Body of pancreas (tissue), 4 donors: ENCODE data around the gene CCSER2.
"Not testable (repeated sequence)": the region's sequence is repeated elsewhere in the genome, so short reads cannot be mapped to it uniquely, and the experiment has no call there.

Experiments used
- POLR2A ChIP-seq, 3 donors: fragments of 450-650 bp; IDR thresholded peaks; one replicate each; pipeline ENCODE4 v1.6.1; 2016; ENCODE audit warnings: antibody characterized with exemption in 3 of 3, mild to moderate bottlenecking in 2 of 3
- TF ChIP-seq, protein P1 (sequence below), 7 experiments: fragments of 450-650 bp in 4 of 7; fragments of 200-600 bp in 3 of 7; sonication (generic) in 3 of 7; IDR thresholded peaks; one replicate each; pipeline ENCODE4 v1.5.1; 2016 to 2019; ENCODE audit warnings: antibody characterized with exemption in 7 of 7

DNA sequence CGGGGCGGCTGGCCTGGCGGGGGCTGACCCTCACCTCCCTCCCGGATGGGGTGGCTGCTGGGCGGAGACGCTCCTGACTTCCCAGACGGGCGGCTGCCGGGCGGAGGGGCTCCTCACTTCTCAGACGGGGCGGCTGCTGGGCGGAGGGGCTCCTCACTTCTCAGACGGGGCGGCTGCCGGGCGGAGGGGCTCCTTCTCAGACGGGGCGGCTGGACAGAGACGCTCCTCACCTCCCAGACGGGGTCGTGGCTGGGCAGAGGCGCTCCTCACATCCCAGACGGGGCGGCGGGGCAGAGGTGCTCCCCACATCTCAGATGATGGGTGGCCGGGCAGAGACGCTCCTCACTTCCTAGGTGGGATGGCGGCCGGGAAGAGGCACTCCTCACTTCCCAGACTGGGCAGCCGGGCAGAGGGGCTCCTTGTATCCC is 19.2 kb downstream of the CCSER2 start:
- TF ChIP-seq, protein P1, sequence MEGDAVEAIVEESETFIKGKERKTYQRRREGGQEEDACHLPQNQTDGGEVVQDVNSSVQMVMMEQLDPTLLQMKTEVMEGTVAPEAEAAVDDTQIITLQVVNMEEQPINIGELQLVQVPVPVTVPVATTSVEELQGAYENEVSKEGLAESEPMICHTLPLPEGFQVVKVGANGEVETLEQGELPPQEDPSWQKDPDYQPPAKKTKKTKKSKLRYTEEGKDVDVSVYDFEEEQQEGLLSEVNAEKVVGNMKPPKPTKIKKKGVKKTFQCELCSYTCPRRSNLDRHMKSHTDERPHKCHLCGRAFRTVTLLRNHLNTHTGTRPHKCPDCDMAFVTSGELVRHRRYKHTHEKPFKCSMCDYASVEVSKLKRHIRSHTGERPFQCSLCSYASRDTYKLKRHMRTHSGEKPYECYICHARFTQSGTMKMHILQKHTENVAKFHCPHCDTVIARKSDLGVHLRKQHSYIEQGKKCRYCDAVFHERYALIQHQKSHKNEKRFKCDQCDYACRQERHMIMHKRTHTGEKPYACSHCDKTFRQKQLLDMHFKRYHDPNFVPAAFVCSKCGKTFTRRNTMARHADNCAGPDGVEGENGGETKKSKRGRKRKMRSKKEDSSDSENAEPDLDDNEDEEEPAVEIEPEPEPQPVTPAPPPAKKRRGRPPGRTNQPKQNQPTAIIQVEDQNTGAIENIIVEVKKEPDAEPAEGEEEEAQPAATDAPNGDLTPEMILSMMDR (IDR thresholded peaks at IDR 0.05) = not testable (repeated sequence)
- TF ChIP-seq POLR2A (IDR thresholded peaks at IDR 0.05) = not testable (repeated sequence)
